ENCODE data around the gene XXYLT1. TPM values are rescaled to one million over a fixed set of nuclear protein-coding genes. Genes with fewer than 3 reads are reported as not detected.

The XXYLT1 gene
- total and polyA plus RNA-seq, 9 of the 15 experiments (the other 6 are each of a cell fraction or from before 2014, with no cell fraction given), result 1.9 to 18.9 (median 15.0) TPM

- in situ Hi-C loops (cut with MboI), result no loop called here
- Histone ChIP-seq H3K4me2 (ENCODE audit: insufficient read depth, low read length) (no peak overlapping the region), H3K36me3 (ENCODE audit: control insufficient read depth, insufficient read depth, low read length) (0 out of 3 replicates have a peak, but pooled peaks cover 6% of the 10 kb centered on the region), H4K20me1 (replicated peaks; ENCODE audit: control insufficient read depth, insufficient read depth, low read length) (no peaks in the 10 kb centered on the region), H3K79me2 (ENCODE audit: control insufficient read depth, insufficient read depth, low read length) (peaks cover 25% of the 10 kb centered on the region), H3K27ac (ENCODE audit: extremely low read depth, low read depth, low read length) (no peak overlapping the region), H3K27me3 (ENCODE audit: control insufficient read depth in 2 of 2, insufficient read depth in 2 of 2, low read length in 2 of 2) (no peaks in the 10 kb centered on the region), H3K4me3 (no peak overlapping the region), H2AFZ (ENCODE audit: low read depth, low read length) (no peak overlapping the region), H3K9ac (ENCODE audit: insufficient read depth in 1 of 2, low read depth in 2 of 2, low read length in 2 of 2) (peak overlapping the region in 1 of 2 experiments; percentile 73; a peak in 2 of 4 replicates), H3K9me1 (ENCODE audit: control insufficient read depth, insufficient read depth, low read length) (no peaks in the 10 kb centered on the region), H3K9me3 (replicated peaks; ENCODE audit: control insufficient read depth, insufficient read depth, low read depth, low read length) (no peaks in the 10 kb centered on the region), H3K4me1 (replicated peaks in 1 of 2; ENCODE audit: control insufficient read depth in 2 of 2, insufficient read depth in 2 of 2, low read length in 2 of 2) (peaks cover 12 to 46% of the 10 kb centered on the region in 2 experiments)
- ChIA-PET POLR2A (interaction anchor here (0.6 to 0.7 kb wide), 2 partner anchors 107 to 608 kb away, joined by 3 read pairs; no protein-coding TSS in a partner anchor), CTCF (ENCODE audit: low intra/inter-chr PET ratio) (no interaction called here)
- FAIRE-seq (no peak), DNase-seq (ENCODE audit: extremely low read depth in 1 of 4, low spot score in 3 of 4) (no peak), ATAC-seq (no peak)
- WGBS (ENCODE audit: insufficient coverage, low coverage, missing lambda C conversion rate), result 87% methylated on average over 19 of the region's 19 CpGs
- intact Hi-C loops (cut with micrococcal nuclease), result loop anchor here (5.0 kb wide), 1 partner anchor 140 kb away; no protein-coding TSS in a partner anchor
- no TSS peak for BruUV-seq (replicated peaks)
- TF ChIP-seq ZNF507 (tag; conservative IDR thresholded peaks at IDR 0.05) (no peak), CBX5 (IDR thresholded peaks at IDR 0.05; ENCODE audit: borderline replicate concordance, low read depth) (no peak), RBFOX2 (IDR thresholded peaks at IDR 0.05; ENCODE audit: low read depth, low read length) (0 out of 2 replicates have a peak, but pooled peaks have one; percentile 21)
Observed at GRCh38 chr3:195256639-195257453, 14.1 kb downstream of the XXYLT1 start.

All from K562 (cell line).